HCT116 (cell line): ENCODE results near the gene HAO1. TPM values are rescaled to one million over a fixed set of nuclear protein-coding genes. Genes with fewer than 3 reads are reported as not detected.

ENCODE experiments used
- ATAC-seq: fragments of 200-7000 bp; cut with Tn5 transposase; 2 replicates; pipeline ENCODE4 v1.9.1; 2020; ENCODE audit warnings: mild to moderate bottlenecking, moderate library complexity
- BruUV-seq: library from RNA; stranded (reverse); fragments of 400-500 nt; replicated peaks from 2 replicates; lab custom pipeline; 2021; lab: Mats Ljungman, UMichigan
- CTCF ChIA-PET: fragments of 300-600 bp; sonication (Branson Sonifier 250); formaldehyde crosslinking; loops from one replicate; lab custom pipeline; 2021; ENCODE audit warnings: antibody characterized with exemption; lab: Charles Lee
- POLR2A ChIA-PET: fragments of 300-600, 350-600 bp; sonication (Branson Sonifier 250); formaldehyde crosslinking; loops from one replicate; lab custom pipeline; 2021; ENCODE audit warnings: antibody characterized with exemption; lab: Charles Lee
- RAD21 ChIA-PET, 2 experiments: fragments of 300-600 bp; sonication (Branson Sonifier 250); formaldehyde crosslinking; loops; one replicate each; lab custom pipeline; 2023; ENCODE audit warnings: low total read pairs in 2 of 2; ENCODE audit not compliant: uncharacterized antibody in 2 of 2, unreplicated experiment in 2 of 2, low non-redundant PET in 1 of 2; lab: Charles Lee
- DNase-seq: peaks from one replicate; pipeline ENCODE4 v3.0.0-alpha.2; 2010; ENCODE audit warnings: low read depth, low spot score
- H2AFZ ChIP-seq: fragments of 200-600 bp; shearing (Covaris generic), sonication (generic); 2 replicates; pipeline ENCODE4 v1.6.1; 2017; ENCODE audit warnings: low read depth, mixed run types, mixed read lengths, antibody characterized with exemption, low read length; ENCODE audit not compliant: poor library complexity, severe bottlenecking
- H3K27ac ChIP-seq: 2 replicates; pipeline ENCODE4 v1.5.1; 2012; ENCODE audit warnings: low read depth, low read length
- H3K27me3 ChIP-seq: fragments of 200-600 bp; sonication (generic); 2 replicates; pipeline ENCODE4 v1.6.1; 2016; ENCODE audit warnings: mixed run types, low read length, mixed read lengths; ENCODE audit not compliant: insufficient read depth
- H3K36me3 ChIP-seq, 2 experiments: fragments of 200-500 bp in 1 of 2; fragments of 200-600 bp in 1 of 2; sonication (Bioruptor generic) in 1 of 2; sonication (generic) in 1 of 2; 2 replicates each; pipeline versions ENCODE4 v1.5.1 to v1.6.1; 2014 to 2016; ENCODE audit warnings: low read length in 2 of 2, inconsistent platforms in 1 of 2, mixed read lengths in 1 of 2, mixed run types in 1 of 2; ENCODE audit not compliant: insufficient read depth in 2 of 2, control insufficient read depth in 1 of 2
- H3K4me1 ChIP-seq, 2 experiments: fragments of 200-600 bp in 1 of 2; sonication (generic) in 1 of 2; 2 replicates each; pipeline versions ENCODE4 v1.5.1 to v1.6.1; 2012 to 2017; ENCODE audit warnings: low read length in 2 of 2, inconsistent platforms in 1 of 2, mild to moderate bottlenecking in 1 of 2, mixed read lengths in 1 of 2, mixed run types in 1 of 2, moderate library complexity in 1 of 2; ENCODE audit not compliant: insufficient read depth in 2 of 2, control insufficient read depth in 1 of 2
- H3K4me2 ChIP-seq: fragments of 200-600 bp; sonication (generic); 2 replicates; pipeline ENCODE4 v1.6.1; 2017; ENCODE audit warnings: mixed run types, low read length, mixed read lengths
- H3K4me3 ChIP-seq, 2 experiments: fragments of 200-600 bp in 1 of 2; sonication (generic) in 1 of 2; replicated peaks in 1 of 2; 2 replicates each; pipeline ENCODE4 v1.5.1; 2011 to 2016; ENCODE audit warnings: low read length in 2 of 2, control low read depth in 1 of 2, low read depth in 1 of 2, mild to moderate bottlenecking in 1 of 2, mixed read lengths in 1 of 2, mixed run types in 1 of 2
- H3K79me2 ChIP-seq: fragments of 200-600 bp; sonication (generic); 2 replicates; pipeline ENCODE4 v1.6.1; 2017; ENCODE audit warnings: mild to moderate bottlenecking, mixed run types, low read length, moderate library complexity, mixed read lengths; ENCODE audit not compliant: insufficient read depth
- H3K9ac ChIP-seq: fragments of 200-600 bp; sonication (generic); 2 replicates; pipeline ENCODE4 v1.6.1; 2016; ENCODE audit warnings: low read length, mixed read lengths
- H3K9me2 ChIP-seq: fragments of 200-600 bp; sonication (generic), shearing (Covaris generic); 2 replicates; pipeline ENCODE4 v1.6.1; 2017; ENCODE audit warnings: mixed run types, mild to moderate bottlenecking, moderate library complexity; ENCODE audit not compliant: insufficient read depth
- H3K9me3 ChIP-seq, 2 experiments: fragments of 200-500 bp in 1 of 2; fragments of 200-600 bp in 1 of 2; sonication (Bioruptor generic) in 1 of 2; sonication (generic) in 1 of 2; 2 replicates each; pipeline ENCODE4 v1.6.1; 2014 to 2017; ENCODE audit warnings: low read length in 2 of 2, mixed read lengths in 2 of 2, inconsistent platforms in 1 of 2, low read depth in 1 of 2, mild to moderate bottlenecking in 1 of 2, mixed run types in 1 of 2, moderate library complexity in 1 of 2; ENCODE audit not compliant: control insufficient read depth in 1 of 2, insufficient read depth in 1 of 2
- H4K20me1 ChIP-seq: fragments of 200-600 bp; sonication (generic), shearing (Covaris generic); 2 replicates; pipeline ENCODE4 v1.6.1; 2017; ENCODE audit warnings: mixed run types, mild to moderate bottlenecking, moderate library complexity; ENCODE audit not compliant: insufficient read depth
- EGR1 ChIP-seq: IDR thresholded peaks from 2 replicates; pipeline ENCODE4 v1.6.1; 2012; ENCODE audit warnings: low read depth
- MAX ChIP-seq: IDR thresholded peaks from 2 replicates; pipeline ENCODE4 v1.6.1; 2012
- RAD21 ChIP-seq: IDR thresholded peaks from 2 replicates; pipeline ENCODE4 v1.6.1; 2012; ENCODE audit warnings: low read depth, mild to moderate bottlenecking
- ZFX ChIP-seq: fragments of 450-650 bp; IDR thresholded peaks from 2 replicates; pipeline ENCODE4 v1.6.1; 2017
- ZNF274 ChIP-seq: fragments of 200-500 bp; sonication (Bioruptor generic); IDR thresholded peaks from 2 replicates; pipeline ENCODE4 v1.6.1; 2014; ENCODE audit warnings: mild to moderate bottlenecking, low read depth, low read length, inconsistent platforms
- intact Hi-C: fragments of 100-400 bp; cut with micrococcal nuclease; formaldehyde crosslinking; loops from 2 replicates; pipeline ENCODE4 v1.10.0; 2022
- total RNA-seq: library from RNA; stranded (reverse); gene quantifications from one replicate; pipeline ENCODE4 v1.2.1, GENCODE V29; 2021; ENCODE audit not compliant: unreplicated experiment
- TF ChIP-seq, protein P1 (sequence below): IDR thresholded peaks from 2 replicates; pipeline ENCODE4 v1.6.1; 2012; ENCODE audit warnings: low read depth

Gene HAO1
- total RNA-seq, 1 experiment from 2014 or later = 0.12 TPM

GRCh38 chr20:7939663-7940062, 595 bp downstream of the HAO1 start:
- ChIA-PET CTCF (interaction anchor here (3.8 kb wide), 1 partner anchor 782 kb away, joined by 97 read pairs; no protein-coding TSS in a partner anchor), POLR2A (no interaction called here), RAD21 (no interaction called here)
- no peaks in the 10 kb centered on the region for H3K9me3 ChIP-seq
- no peak for ATAC-seq
- DNase-seq = no peak
- no peaks in the 10 kb centered on the region for H3K9me2 ChIP-seq
- H3K27me3 ChIP-seq = no peaks in the 10 kb centered on the region
- H3K36me3 ChIP-seq = no peaks in the 10 kb centered on the region
- H3K27ac ChIP-seq = no peak overlapping the region
- no peak overlapping the region for H2AFZ ChIP-seq
- no peak overlapping the region for H3K4me2 ChIP-seq
- peaks cover 0 to 4% of the 10 kb centered on the region in 2 experiments; a peak in 1 of 4 replicates for H3K4me1 ChIP-seq
- H4K20me1 ChIP-seq = no peaks in the 10 kb centered on the region
- H3K9ac ChIP-seq = no peak overlapping the region
- TF ChIP-seq MAX (no peak), ZFX (no peak), ZNF274 (no peak), RAD21 (no peak)
- TF ChIP-seq, protein P1, sequence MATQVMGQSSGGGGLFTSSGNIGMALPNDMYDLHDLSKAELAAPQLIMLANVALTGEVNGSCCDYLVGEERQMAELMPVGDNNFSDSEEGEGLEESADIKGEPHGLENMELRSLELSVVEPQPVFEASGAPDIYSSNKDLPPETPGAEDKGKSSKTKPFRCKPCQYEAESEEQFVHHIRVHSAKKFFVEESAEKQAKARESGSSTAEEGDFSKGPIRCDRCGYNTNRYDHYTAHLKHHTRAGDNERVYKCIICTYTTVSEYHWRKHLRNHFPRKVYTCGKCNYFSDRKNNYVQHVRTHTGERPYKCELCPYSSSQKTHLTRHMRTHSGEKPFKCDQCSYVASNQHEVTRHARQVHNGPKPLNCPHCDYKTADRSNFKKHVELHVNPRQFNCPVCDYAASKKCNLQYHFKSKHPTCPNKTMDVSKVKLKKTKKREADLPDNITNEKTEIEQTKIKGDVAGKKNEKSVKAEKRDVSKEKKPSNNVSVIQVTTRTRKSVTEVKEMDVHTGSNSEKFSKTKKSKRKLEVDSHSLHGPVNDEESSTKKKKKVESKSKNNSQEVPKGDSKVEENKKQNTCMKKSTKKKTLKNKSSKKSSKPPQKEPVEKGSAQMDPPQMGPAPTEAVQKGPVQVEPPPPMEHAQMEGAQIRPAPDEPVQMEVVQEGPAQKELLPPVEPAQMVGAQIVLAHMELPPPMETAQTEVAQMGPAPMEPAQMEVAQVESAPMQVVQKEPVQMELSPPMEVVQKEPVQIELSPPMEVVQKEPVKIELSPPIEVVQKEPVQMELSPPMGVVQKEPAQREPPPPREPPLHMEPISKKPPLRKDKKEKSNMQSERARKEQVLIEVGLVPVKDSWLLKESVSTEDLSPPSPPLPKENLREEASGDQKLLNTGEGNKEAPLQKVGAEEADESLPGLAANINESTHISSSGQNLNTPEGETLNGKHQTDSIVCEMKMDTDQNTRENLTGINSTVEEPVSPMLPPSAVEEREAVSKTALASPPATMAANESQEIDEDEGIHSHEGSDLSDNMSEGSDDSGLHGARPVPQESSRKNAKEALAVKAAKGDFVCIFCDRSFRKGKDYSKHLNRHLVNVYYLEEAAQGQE = no peak
- intact Hi-C loops = no loop called here
- no TSS peak for BruUV-seq
- no peak overlapping the region for H3K4me3 ChIP-seq
- H3K79me2 ChIP-seq = no peaks in the 10 kb centered on the region

- Histone ChIP-seq H3K36me3 (no peaks in the 10 kb centered on the region), H3K4me3 (no peak overlapping the region), H3K4me1 (peaks cover 0 to 4% of the 10 kb centered on the region in 2 experiments; a peak in 1 of 4 replicates), H2AFZ (no peak overlapping the region), H3K79me2 (no peaks in the 10 kb centered on the region), H3K27me3 (no peaks in the 10 kb centered on the region), H3K9me2 (no peaks in the 10 kb centered on the region), H4K20me1 (no peaks in the 10 kb centered on the region), H3K9me3 (no peaks in the 10 kb centered on the region), H3K27ac (no peak overlapping the region), H3K4me2 (no peak overlapping the region), H3K9ac (no peak overlapping the region)
- intact Hi-C loops = no loop called here
- ChIA-PET POLR2A (no interaction called here), RAD21 (no interaction called here), CTCF (interaction anchor here (1.8 to 3.8 kb wide), 3 partner anchors 8 to 784 kb away, joined by 6 to 97 read pairs (median 22); no protein-coding TSS in a partner anchor)
- no peak for DNase-seq
- no TSS peak for BruUV-seq
- no peak for TF ChIP-seq EGR1
- ATAC-seq = no peak
Observed at GRCh38 chr20:7938058-7938457, 2.2 kb downstream of the HAO1 start.
